Measurements from ENCODE around the gene TRIM54. TPM values are rescaled to one million over a fixed set of nuclear protein-coding genes. Genes with fewer than 3 reads are reported as not detected.

TRIM54 gene
- total RNA-seq, 1 donor from 2014 or later: not detected

DNA sequence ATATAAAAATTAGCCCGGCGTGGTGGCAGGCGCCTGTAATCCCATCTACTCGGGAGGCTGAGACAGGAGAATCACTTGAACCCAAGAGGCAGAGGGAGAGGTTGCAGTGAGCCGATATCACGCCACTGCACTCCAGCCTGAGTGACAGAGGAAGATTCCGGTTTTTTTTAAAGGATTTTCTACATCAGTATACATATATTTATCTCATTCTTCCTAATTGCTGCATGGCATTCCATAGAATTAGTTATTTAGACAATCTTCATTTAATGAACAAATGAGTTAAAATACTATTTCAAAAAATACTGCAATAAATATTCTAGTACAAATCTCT, 72.3 kb downstream of the TRIM54 start:
- ATAC-seq (no peak), DNase-seq (no peak)
- Histone ChIP-seq H3K9me3 (no peaks in the 10 kb centered on the region), H3K4me1 (peaks cover 32% of the 10 kb centered on the region), H3K4me3 (no peak overlapping the region), H3K27ac (no peak overlapping the region), H3K36me3 (no peaks in the 10 kb centered on the region), H3K27me3 (no peaks in the 10 kb centered on the region)
- intact Hi-C loops (cut with DNase I): no loop called here
- TF ChIP-seq, protein P1, sequence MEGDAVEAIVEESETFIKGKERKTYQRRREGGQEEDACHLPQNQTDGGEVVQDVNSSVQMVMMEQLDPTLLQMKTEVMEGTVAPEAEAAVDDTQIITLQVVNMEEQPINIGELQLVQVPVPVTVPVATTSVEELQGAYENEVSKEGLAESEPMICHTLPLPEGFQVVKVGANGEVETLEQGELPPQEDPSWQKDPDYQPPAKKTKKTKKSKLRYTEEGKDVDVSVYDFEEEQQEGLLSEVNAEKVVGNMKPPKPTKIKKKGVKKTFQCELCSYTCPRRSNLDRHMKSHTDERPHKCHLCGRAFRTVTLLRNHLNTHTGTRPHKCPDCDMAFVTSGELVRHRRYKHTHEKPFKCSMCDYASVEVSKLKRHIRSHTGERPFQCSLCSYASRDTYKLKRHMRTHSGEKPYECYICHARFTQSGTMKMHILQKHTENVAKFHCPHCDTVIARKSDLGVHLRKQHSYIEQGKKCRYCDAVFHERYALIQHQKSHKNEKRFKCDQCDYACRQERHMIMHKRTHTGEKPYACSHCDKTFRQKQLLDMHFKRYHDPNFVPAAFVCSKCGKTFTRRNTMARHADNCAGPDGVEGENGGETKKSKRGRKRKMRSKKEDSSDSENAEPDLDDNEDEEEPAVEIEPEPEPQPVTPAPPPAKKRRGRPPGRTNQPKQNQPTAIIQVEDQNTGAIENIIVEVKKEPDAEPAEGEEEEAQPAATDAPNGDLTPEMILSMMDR (IDR thresholded peaks at IDR 0.05): no peak

DNA sequence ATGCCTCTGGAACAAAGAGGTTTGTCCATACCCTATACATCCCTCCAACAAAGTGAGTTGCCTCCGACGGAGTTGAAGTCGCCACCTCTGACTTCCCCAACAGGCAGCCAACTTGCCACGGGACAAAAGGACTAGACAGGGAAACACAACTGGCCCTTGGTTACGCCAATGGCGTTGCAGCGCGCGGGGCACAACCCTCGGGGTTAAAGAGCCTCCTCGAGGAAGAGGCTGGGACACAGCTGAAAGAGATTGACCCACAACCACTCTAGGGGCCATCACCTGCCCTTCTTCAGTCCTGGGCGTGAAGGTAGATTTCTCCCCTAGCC, 73.8 kb downstream of the TRIM54 start:
- H3K4me1 ChIP-seq: peaks cover 32% of the 10 kb centered on the region
- H3K27ac ChIP-seq: peak overlapping the region; percentile 95
- intact Hi-C loops (cut with DNase I): no loop called here
- TF ChIP-seq, protein P1 (IDR thresholded peaks at IDR 0.05): no peak
- no peaks in the 10 kb centered on the region for H3K9me3 ChIP-seq
- ATAC-seq: peak; percentile 53
- DNase-seq: peak; percentile 84
- peak overlapping the region; percentile 95 for H3K4me3 ChIP-seq
- H3K27me3 ChIP-seq: no peaks in the 10 kb centered on the region
- no peaks in the 10 kb centered on the region for H3K36me3 ChIP-seq

DNA sequence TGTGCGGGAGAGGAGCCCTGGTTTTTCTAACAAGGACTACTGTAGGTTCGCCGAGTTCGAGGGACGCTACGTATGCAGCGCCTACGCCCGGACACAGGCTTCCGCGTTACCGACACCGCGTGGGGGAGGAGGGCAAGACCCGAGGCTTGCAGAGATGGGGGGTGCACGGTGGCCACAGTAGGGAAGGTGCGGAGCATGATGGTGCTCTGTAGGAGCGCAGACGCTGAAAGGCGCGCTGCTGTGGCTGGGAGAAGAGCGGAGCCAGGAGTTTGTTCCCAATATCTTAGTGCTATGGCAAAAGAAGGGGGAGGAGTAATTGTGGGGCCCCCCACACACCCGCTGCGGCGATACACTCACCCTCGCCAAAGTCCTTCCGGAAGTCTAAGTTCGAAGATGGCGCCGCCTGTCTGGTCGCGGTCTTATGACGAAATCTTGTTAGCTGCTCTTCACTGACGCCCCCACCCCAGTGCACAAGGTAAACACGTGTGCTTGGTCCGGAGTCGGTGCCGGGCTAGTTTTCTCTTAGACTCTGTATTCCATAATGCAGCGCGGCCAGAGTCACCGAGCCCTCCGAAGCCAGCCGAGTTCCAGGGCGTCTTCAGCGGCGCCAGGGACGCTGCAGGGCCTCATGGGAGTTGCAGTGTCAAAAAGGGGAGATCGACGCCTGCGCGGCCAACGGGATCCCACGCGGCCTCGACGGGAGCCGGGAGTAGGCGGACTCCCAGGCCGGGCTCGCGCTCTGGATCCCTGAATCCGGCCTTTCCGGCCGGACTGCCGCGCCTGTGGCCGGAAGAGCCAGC, 74.4 kb downstream of the TRIM54 start, which contains the start of gene GTF3C2:
GTF3C2 (minus strand) TSS at position 383 of the 800 bp plus-strand sequence. CDS start 13,210 bp downstream, outside the sequence.
- Histone ChIP-seq H3K4me3 (peak within 1 kb of the TSS; percentile 95), H3K9me3 (no peaks in the 10 kb centered on the region), H3K36me3 (no peaks in the 10 kb centered on the region), H3K27ac (peak within 1 kb of the TSS; percentile 95), H3K27me3 (no peaks in the 10 kb centered on the region), H3K4me1 (peaks cover 32% of the 10 kb centered on the region)
- intact Hi-C loops (cut with DNase I): no loop called here
- peak; percentile 98 for ATAC-seq
- TF ChIP-seq, protein P1 (IDR thresholded peaks at IDR 0.05): no peak
- peak; percentile 98 for DNase-seq

Other genes starting within 250 kb of the TRIM54 start
- gene TMEM214, start 249.5 kb upstream of the TRIM54 start, total RNA-seq: 68.0 TPM
- 14.0 TPM for gene AGBL5, start 230.8 kb upstream of the TRIM54 start, total RNA-seq
- 248 TPM for gene OST4, start 210.8 kb upstream of the TRIM54 start, total RNA-seq
- gene EMILIN1, start 203.8 kb upstream of the TRIM54 start, total RNA-seq: 84.6 TPM
- 4.9 TPM for gene KHK, start 195.7 kb upstream of the TRIM54 start, total RNA-seq
- 0.43 TPM for gene CGREF1, start 163.3 kb upstream of the TRIM54 start, total RNA-seq
- gene ABHD1, start 158.6 kb upstream of the TRIM54 start, total RNA-seq: 0.35 TPM
- 42.1 TPM for gene PREB, start 147.8 kb upstream of the TRIM54 start, total RNA-seq
- not detected for gene PRR30, start 143.0 kb upstream of the TRIM54 start, total RNA-seq
- not detected for gene TCF23, start 133.4 kb upstream of the TRIM54 start, total RNA-seq
- gene ATRAID, start 70.4 kb upstream of the TRIM54 start, total RNA-seq: 102 TPM
- 24.5 TPM for gene SLC5A6, start 70.2 kb upstream of the TRIM54 start, total RNA-seq
- gene CAD, start 65.1 kb upstream of the TRIM54 start, total RNA-seq: 27.1 TPM
- gene SLC30A3, start 19.4 kb upstream of the TRIM54 start, total RNA-seq: 0.58 TPM
- not detected for gene DNAJC5G, start 7.0 kb upstream of the TRIM54 start, total RNA-seq
- gene UCN, start 26.0 kb downstream of the TRIM54 start, total RNA-seq: 2.8 TPM
- 80.4 TPM for gene MPV17, start 40.7 kb downstream of the TRIM54 start, total RNA-seq
- gene GTF3C2, start 74.3 kb downstream of the TRIM54 start, total RNA-seq: 54.4 TPM
- 35.0 TPM for gene EIF2B4, start 87.9 kb downstream of the TRIM54 start, total RNA-seq
- gene SNX17, start 88.2 kb downstream of the TRIM54 start, total RNA-seq: 97.6 TPM
- gene ZNF513, start 98.3 kb downstream of the TRIM54 start, total RNA-seq: 14.2 TPM
- gene PPM1G, start 127.2 kb downstream of the TRIM54 start, total RNA-seq: 51.8 TPM
- 75.8 TPM for gene NRBP1, start 146.2 kb downstream of the TRIM54 start, total RNA-seq
- 22.5 TPM for gene KRTCAP3, start 160.0 kb downstream of the TRIM54 start, total RNA-seq
- 19.2 TPM for gene IFT172, start 207.3 kb downstream of the TRIM54 start, total RNA-seq
- 2.0 TPM for gene FNDC4, start 212.8 kb downstream of the TRIM54 start, total RNA-seq
- not detected for gene GCKR, start 214.4 kb downstream of the TRIM54 start, total RNA-seq

Measured in upper lobe of right lung (tissue), 1 donor.